Central memory CD4-positive, alpha-beta T cell (primary cell): ENCODE results near the gene RBM15.

Experiments used
- DNase-seq: peaks from one replicate; pipeline ENCODE4 v3.0.0; 2022

The RBM15 gene

DNA sequence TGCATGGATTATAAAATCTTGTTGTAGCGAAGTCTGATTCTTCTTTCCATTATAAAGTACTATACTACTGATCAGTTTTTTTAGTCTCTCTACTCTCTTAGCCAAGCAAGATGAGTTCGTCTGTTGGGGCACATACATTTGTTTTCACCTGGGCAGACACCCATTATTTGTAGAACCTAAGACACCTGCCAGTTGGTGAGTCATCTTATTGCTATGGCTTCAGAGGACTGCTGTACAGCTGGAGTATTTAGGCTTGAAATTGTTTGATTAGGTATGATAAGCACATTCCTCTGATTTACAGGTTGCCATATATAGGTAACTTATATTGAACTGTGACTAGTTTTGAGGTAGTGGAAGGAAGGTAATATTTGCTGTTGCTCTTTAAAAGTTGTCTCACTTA lies 17.2 kb downstream of the RBM15 start:
- DNase-seq = no peak

DNA sequence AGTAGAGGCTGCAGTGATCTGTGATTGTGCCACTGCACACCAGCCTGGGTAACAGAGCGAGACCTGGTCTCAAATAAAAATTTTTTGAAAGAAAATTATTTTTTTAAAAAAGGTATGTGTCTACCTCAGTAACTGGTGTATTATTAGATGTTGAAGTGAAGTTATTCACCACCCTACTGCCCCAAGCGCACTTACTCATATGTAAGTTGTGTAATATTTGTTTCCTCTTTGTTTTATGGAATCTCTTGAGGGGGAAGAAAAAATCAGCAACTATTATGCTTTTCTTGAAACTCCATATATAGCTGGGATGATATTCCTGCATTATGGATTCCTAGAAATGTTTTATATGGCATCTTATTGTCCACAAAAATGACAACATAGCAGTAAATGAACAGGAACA lies 21.3 kb downstream of the RBM15 start:
- DNase-seq = no peak

DNA sequence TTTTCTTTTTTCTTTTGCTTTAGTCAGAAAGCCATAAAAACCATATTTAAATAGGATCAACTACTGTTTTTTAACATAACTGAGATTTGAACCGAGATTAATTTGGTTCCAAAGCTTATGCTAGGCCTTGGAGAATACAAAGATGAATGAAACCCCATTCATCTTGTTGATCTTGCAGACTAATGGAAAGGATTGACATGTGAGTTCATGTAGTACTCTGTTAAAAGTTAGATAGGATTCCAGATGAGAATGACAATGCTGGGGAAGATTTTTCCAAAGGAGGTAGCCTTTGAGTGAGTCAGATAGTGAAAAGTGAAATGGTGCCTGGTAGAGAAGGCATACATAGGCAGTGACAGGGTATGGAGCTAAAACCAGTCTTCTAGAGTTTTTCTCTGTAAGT lies 22.7 kb downstream of the RBM15 start:
- DNase-seq = no peak

DNA sequence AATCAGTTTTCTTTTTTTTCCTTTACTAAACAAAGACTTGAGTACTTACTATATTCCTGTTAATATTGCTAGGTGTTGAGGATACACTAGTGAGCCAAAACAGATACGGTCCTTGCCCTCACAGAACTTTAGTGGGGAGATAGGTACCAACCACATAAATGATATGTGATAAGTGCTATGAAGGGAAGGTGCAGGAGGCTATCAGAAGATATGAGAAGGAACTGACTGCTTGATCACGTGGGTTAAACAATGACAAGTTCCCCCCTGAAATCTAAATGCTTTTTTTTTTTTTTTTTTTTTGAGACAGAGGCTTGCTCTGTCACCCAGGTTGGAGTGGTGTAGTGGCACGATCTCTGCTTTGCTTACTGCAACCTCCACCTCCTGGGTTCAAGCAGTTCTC lies 25.0 kb downstream of the RBM15 start:
- no peak for DNase-seq

DNA sequence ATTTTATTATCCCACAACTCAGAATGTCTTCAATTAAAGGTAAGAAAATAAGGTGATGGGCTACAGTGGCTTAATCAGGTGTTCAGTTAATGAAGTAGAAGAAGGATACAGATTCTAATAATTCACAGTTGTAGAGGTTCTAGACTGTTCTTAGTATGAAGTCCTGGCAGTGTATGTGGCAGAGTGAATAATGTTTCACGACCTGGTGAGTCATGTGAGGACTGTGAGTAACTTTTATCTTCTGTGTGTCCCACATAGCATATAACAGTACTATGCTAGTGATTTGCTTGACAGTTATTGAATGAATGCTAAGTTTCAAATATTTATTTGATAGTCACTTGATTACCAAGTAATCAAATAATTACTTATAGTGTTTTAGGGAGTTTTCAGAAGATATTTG lies 31.6 kb downstream of the RBM15 start:
- DNase-seq = no peak

DNA sequence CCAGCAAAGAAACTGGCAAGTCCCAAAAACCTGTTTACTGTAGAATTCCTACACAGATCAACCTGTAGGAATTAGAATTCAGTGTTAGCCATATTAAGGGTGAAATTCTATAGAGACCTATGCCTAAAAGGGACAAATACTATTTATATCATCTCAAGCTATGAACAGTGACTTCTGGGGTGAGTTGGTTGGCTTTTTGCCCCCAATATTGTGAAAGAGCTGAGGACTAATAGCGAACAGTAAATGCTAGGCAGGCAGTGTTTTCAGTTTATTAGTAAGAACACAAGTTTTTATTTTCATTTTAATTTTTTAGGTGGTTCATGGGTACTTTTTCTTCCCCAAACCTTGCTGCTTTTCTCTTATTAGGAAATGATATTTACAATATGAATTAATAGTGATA lies 36.3 kb downstream of the RBM15 start:
- no peak for DNase-seq

DNA sequence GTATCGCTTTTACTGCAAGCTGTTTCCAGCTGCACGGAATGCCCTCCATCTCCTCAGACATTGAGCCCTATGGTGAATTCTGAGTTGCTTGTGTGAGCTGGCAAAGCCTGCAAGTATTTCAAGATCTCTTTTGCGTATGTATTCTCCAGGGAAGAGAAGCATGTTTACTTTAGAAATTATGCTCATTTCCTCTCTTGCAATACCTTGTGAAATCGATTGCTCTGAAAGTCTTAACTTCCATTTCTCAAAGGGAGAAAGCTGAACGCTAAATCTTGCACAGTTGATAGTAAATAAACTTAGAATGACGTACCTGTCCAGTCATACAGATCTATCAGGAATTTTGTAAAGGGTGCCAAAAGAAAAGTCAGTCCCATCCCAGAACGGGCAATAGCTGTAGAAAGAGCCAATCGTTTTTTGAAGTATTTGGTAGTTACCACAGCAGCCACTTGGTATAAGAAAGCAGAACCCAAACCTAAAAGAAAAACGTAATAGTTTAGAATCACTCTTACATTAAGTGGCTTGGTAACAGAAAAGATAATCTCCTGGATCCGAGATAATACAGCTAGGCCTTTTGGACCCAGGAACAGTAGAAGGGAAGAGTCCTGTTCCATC lies 41.6 kb downstream of the RBM15 start:
- DNase-seq = no peak

DNA sequence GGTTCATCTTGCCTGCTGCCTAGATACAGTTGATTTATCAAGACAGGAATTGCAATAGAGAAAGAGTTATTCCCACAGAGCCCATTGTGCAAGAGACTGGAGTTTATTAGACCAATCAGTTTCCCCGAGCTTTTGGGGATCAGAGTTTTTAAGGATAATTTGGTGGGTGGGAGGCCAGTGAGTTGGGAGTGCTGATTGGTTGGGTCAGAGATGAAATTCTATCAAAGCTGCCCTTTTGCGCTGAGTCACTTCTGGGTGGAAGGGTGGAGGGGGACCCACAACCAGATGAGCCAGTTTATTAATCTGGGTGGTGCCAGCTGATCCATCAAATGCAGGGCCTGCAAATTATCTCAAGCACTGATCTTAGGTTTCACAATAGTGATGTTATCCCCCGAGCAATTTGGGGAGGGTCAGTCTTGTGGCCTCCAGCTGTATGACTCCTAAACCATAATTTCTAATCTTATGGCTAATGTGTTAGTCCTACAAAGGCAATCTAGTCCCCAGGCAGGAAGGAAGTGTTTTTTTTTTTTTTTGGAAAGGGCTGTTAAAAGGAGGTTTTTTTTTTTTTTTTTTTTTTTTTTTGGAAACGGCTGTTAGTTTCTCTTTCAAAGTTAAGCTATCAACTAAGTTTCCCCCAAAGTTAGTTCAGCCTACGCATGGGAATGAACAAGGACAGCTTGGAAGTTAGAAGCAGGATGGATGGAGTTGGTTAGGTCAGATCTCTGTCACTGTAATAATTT lies 44.2 kb downstream of the RBM15 start:
- peak; percentile 2 for DNase-seq

DNA sequence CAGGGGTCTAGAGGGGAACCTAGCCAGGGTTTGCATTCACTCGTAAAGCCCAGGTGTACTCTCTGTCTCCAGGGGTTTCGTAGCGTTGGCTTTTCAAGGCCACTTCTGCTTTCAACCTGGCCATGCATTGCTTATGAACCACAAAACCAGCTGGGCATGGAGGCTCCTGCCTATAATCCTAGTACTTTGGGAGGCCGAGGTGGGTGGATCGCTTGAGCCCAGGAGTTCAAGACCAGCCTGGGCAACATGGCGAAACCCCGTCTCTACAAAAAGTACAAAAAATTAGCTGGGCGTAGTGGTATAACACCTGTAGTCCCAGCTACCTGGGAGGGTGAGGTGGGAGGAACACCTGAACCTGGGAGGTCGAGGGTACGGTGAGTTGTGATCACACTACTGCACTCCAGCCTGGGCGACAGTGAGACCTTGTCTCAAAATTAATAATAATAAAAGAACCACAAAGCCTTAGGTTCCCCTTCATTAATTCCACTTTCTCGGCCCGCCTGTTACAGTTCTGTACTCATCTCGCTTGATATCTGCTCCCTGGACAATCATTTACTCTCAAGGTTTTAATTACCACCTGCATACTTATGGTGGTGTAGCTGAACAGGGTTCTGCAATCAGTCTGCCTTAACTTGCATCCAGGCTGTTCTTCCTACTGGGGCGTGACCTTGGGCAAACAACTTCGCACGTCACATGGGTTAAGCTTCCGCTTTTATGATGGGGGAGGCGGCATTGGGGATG lies 45.6 kb downstream of the RBM15 start:
- no peak for DNase-seq

DNA sequence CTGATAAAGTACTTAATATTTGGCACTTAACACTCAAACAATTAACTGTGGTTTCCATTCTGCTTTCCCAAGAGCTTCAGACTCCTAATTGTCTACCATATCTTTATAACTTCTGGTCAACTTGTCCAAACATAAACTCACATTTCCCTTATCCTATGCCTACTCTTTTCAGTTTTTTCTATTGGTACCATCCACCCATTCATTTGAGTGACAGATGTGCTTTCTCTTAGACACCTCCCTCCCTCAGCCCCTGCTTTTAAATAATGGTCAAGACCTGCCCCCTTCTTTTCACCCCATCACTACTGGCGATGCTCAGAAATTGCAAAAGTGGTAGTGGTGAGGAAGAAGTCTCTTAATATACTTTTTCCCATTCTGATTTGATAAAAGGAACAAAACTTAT lies 46.2 kb downstream of the RBM15 start:
- DNase-seq = no peak

DNA sequence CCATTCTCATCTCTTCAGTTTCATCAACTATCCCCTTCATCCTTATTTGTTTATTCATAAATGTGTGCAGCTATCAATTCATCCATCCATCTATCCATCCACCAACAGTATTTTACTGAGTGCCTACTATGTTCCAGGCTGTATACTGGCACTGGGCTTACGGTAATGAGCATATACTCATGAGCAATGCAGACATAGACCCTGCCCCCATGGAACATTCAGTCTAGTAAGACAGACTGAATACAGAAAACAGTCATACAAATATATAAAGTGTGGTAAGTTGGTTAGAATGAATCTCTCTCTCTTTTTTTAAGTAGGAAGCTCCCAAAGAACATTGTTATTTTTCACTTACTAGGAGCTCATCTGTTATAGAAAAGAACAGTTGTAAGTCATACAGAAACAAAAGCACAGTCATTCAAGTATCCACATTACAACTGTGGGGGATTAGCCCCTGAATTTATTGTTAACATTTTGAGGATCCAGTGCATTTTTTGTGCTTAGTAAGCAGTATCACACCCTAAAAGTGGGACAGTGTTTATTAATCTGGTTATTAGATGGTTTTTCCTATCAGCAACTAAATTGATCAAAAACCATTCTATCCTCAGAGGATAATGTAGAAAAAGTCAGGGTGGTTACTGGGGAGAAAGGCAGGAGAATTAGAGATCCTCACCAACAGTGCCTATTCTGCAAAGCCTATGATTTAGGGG lies 48.0 kb downstream of the RBM15 start:
- DNase-seq = no peak

DNA sequence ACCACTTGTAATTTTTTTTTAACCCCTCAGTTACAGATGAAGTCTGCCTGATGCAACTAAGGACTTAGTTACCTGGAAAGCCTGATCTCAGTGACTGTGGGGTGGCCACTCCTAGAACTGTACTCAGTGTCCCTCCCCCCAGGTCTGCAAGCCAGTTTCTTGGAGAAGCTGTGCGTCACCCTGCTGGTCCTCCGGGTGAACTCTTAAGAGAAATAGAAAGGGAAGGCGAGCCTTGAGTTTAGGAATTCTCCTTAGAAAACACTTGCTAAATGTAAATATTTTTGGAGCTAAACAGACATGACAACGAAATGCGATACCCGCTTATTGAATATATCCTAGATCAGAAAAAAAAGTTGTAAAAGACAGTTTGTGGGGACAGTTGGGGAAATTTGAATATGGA lies 50.9 kb downstream of the RBM15 start:
- DNase-seq = no peak

DNA sequence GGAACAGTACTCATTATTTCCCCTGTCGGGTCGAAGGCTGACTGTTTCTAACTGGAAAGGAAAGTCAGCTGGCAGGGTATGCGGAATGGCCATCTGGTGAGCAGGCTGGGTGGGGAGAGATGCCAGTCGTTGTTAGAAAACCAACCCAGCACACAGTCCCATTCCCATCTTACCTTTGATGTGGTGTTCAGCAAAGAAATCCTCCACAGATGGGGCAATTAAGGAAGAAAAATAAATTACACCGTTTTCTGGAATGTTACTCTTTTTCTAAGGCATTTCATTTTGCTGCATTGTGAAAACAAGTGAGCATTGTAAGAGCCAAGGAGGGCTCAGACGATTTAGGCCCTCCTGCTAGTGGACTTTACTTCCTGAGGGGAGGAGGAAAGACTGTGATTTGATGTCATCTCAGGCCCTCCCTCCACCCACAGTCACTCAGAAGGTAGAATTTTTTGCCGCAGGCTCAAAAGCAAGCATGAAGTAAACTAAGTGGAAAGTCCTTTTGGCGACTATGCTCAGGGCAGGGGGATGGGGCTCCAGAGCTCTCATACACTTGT lies 51.6 kb downstream of the RBM15 start, which contains the start of gene SLC16A4:
Gene SLC16A4, minus strand, starts transcription at position 335 of the 554 bp plus-strand sequence. CDS start 1,703 bp downstream, outside the sequence.
- DNase-seq = no peak

DNA sequence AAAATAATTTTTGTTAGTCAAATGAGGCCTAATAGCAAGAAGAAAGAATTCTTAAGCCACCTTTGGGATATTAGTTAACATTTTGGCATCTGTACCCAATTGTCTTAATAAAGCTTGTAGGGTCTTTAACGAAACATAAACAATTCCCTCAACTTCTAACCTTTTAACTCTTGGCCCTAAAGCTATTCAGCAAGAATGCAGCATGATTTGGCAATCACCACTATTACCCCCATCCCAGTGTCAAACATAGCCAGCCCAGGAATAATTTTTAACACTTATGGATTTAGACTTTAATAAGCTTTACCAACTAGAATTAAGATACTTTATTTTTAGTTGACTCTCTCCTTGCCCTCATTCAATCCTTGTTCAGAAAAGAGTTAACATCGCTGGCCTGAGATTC lies 54.1 kb downstream of the RBM15 start:
- no peak for DNase-seq

DNA sequence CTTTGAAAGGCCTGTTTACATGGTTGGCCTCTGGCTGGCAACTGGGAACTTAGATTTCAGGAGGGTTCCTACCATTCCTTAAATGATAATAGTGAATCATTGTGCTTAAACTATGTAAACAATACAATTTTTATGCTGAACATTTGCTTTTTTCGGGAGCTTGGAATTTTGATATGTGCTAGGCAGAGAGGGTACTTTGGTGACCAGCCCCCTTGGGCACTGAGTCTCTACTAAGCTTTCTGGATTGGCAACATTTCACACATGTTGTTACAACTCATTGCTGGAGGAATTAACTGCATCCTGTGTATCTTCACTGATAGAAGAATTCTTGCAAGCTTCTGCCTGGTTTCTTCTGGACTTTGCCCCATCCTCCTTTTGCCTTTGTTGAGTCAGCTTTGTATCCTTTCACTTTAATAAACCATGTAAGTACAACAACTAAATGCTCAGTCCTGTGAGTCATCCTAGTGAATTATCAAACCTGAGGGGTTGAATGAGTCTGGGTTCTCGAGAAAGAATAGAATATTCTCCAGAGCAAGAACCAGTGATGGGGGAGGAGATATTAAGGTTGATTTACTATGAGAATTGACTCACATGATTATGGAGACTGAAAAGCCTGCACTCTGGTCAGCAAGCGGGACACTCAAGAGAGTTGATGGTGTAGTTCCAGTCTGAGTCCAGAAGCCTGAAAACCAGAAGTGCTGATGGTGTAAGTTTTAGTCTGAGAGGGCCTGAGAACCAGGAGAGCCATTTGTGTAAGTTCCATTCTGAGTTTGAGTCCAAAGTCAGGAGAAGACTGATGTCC lies 54.7 kb downstream of the RBM15 start:
- DNase-seq = no peak

DNA sequence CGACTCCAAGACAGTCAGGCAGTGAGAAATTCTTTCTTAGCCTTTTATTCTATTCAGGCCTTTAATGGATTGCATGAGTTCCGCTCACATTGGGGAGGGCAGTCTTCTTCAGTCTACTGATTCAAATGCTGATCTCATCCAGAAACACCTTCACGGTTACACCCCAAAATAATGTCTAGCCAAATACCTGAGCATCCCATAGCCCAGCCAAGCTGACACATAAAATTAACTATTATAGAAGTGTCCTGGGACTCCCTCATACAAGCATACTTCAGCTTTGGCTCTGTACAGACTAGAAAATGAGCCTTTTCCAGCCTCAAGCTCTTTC lies 55.3 kb downstream of the RBM15 start:
- no peak for DNase-seq
